Measurements from ENCODE around the gene ACVR1B. TPM values are rescaled to one million over a fixed set of nuclear protein-coding genes. Genes with fewer than 3 reads are reported as not detected.
A peak's percentile ranks its signal among the peaks of the same experiment; 100 is the strongest.

The ACVR1B gene
- total RNA-seq, 1 donor from 2014 or later: 23.4 TPM

DNA sequence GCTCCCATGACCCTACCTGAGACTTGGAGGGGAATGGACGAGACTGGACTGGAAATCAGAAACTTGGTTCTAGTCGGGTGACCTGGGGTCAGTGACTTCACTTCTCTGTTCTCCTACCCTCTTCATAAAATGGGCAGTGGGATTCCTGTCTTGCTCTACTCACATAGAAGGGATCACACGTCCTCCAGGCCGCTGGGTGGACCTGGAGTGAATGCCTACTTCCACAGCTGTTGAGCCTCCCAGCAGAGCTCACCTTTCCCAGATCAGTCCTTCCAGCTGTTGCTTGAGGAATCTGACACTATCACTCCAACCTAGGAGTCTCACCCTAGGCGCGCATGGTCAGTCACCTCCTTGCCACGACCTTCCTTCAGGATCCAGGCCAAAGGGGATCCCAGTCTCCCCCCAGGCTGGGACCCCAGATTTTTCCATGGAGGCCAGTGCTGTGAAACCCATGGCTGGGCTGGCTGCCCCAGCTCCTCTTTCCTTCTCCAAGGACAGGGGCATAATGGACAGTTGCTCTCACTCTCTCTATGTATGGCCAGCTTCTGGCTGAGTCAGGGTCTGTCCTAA is 43.6 kb upstream of the ACVR1B start:
- TF ChIP-seq, protein P1, sequence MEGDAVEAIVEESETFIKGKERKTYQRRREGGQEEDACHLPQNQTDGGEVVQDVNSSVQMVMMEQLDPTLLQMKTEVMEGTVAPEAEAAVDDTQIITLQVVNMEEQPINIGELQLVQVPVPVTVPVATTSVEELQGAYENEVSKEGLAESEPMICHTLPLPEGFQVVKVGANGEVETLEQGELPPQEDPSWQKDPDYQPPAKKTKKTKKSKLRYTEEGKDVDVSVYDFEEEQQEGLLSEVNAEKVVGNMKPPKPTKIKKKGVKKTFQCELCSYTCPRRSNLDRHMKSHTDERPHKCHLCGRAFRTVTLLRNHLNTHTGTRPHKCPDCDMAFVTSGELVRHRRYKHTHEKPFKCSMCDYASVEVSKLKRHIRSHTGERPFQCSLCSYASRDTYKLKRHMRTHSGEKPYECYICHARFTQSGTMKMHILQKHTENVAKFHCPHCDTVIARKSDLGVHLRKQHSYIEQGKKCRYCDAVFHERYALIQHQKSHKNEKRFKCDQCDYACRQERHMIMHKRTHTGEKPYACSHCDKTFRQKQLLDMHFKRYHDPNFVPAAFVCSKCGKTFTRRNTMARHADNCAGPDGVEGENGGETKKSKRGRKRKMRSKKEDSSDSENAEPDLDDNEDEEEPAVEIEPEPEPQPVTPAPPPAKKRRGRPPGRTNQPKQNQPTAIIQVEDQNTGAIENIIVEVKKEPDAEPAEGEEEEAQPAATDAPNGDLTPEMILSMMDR (conservative IDR thresholded peaks at IDR 0.05; ENCODE audit: low read depth, low read length): no peak
- DNase-seq (ENCODE audit: low read depth): no peak
- peak overlapping the region; percentile 48 for H3K4me3 ChIP-seq (ENCODE audit: low read depth, low read length)

DNA sequence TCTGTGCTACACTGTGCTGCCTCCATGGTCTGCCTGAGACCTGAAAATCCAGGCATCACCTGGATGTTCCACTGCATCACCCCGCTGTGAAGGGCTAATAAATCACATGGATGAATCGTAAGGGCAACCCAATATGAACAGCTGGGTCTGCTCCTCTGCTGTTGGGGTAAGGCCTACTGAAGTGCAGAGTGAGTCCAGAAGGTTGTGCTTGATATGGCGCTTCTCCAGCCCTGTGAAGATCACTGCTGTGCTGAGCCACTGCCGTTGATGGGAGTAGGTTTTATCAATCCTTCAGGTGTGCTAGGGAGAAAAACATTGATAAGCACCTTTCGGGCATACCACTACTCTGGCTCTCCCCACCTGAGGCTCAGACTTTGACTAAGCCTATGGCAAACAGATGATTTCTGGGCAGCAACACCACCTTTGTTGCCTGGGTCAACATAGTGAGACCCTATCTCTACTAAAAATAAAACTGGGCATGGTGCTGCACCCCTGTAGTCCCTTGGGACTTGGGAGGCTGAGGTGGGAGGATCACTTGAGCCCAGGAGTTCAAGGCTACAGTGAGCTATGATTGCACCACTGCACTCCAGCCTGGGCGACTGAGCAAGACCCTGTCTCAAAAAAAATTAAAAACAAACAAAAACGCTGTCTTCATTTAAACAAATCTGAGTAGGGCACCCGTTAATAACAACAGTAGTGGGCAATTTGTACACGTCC is 42.5 kb upstream of the ACVR1B start:
- TF ChIP-seq, protein P1 (conservative IDR thresholded peaks at IDR 0.05; ENCODE audit: low read depth, low read length): no peak
- H3K4me3 ChIP-seq (ENCODE audit: low read depth, low read length): no peak overlapping the region
- no peak for DNase-seq (ENCODE audit: low read depth)

DNA sequence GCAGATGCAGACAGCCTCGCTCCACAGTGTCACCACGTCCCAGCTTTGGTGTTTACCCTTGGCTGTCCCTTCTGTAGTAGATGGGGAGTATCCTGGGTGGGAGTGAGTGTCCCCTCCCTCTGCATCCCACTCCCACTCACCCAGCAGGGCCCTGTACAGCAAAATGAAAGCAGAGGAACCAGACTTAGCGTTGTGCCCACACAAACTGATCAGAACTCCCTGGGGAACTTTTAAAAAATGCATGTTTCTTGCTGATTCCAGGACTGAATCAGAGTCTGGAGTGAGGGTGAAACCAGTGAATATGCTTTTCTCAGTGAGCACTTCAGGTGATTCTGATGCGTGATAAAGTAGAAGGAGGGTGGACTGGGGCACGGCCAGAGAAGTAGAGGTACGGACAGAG is 41.3 kb upstream of the ACVR1B start:
- H3K4me3 ChIP-seq (ENCODE audit: low read depth, low read length): no peak overlapping the region
- TF ChIP-seq, protein P1 (conservative IDR thresholded peaks at IDR 0.05; ENCODE audit: low read depth, low read length): no peak
- DNase-seq (ENCODE audit: low read depth): no peak

GRCh38 chr12:51910691-51911090 is 40.8 kb upstream of the ACVR1B start:
- TF ChIP-seq, protein P1 (conservative IDR thresholded peaks at IDR 0.05; ENCODE audit: low read depth, low read length): no peak

GRCh38 chr12:51911307-51911706 is 40.2 kb upstream of the ACVR1B start:
- no peak for DNase-seq (ENCODE audit: low read depth)
- TF ChIP-seq, protein P1 (conservative IDR thresholded peaks at IDR 0.05; ENCODE audit: low read depth, low read length): no peak
- H3K4me3 ChIP-seq (ENCODE audit: low read depth, low read length): no peak overlapping the region

More at GRCh38 chr12:51910691-51911090, 40.8 kb upstream of the ACVR1B start:
- DNase-seq (ENCODE audit: low read depth): no peak
- H3K4me3 ChIP-seq (ENCODE audit: low read depth, low read length): no peak overlapping the region

- H3K4me3 ChIP-seq (ENCODE audit: low read depth, low read length): no peak overlapping the region
- TF ChIP-seq, protein P1 (conservative IDR thresholded peaks at IDR 0.05; ENCODE audit: low read depth, low read length): no peak
- no peak for DNase-seq (ENCODE audit: low read depth)
Observed at GRCh38 chr12:51911788-51912711, 39.4 kb upstream of the ACVR1B start.
